ENCODE results near the gene IRAK1.

IRAK1 gene

GRCh38 chrX:154022108-154022507 lies 2.4 kb upstream of the IRAK1 start:
- no peak for DNase-seq (ENCODE audit: extremely low spot score, insufficient read length, low read depth)
- FAIRE-seq = no peak

GRCh38 chrX:154021131-154021611 lies 1.5 kb upstream of the IRAK1 start:
- DNase-seq (ENCODE audit: extremely low spot score, insufficient read length, low read depth) (no peak), FAIRE-seq (no peak)

GRCh38 chrX:154020536-154021115 lies 924 bp upstream of the IRAK1 start:
- DNase-seq (ENCODE audit: extremely low spot score, insufficient read length, low read depth) (no peak), FAIRE-seq (peak; percentile 64)

GRCh38 chrX:154019061-154019621 lies 561 bp downstream of the IRAK1 start:
- FAIRE-seq (peak; percentile 56), DNase-seq (ENCODE audit: extremely low spot score, insufficient read length, low read depth) (no peak)

GRCh38 chrX:154018518-154019060 lies 1.1 kb downstream of the IRAK1 start:
- no peak for DNase-seq (ENCODE audit: extremely low spot score, insufficient read length, low read depth)
- peak; percentile 69 for FAIRE-seq

GRCh38 chrX:154017766-154018517 lies 1.8 kb downstream of the IRAK1 start:
- no peak for DNase-seq (ENCODE audit: extremely low spot score, insufficient read length, low read depth)
- FAIRE-seq = peak; percentile 62

- DNase-seq (ENCODE audit: extremely low spot score, insufficient read length, low read depth) = no peak
- no peak for FAIRE-seq
Measured at GRCh38 chrX:154016366-154017076, 3.2 kb downstream of the IRAK1 start.

GRCh38 chrX:154015581-154016264 lies 4.0 kb downstream of the IRAK1 start:
- no peak for DNase-seq (ENCODE audit: extremely low spot score, insufficient read length, low read depth)
- no peak for FAIRE-seq

- DNase-seq (ENCODE audit: extremely low spot score, insufficient read length, low read depth) (no peak), FAIRE-seq (no peak)
Measured at GRCh38 chrX:154014429-154015380, 5.0 kb downstream of the IRAK1 start.

GRCh38 chrX:154013614-154014360 lies 5.9 kb downstream of the IRAK1 start:
- FAIRE-seq = peak; percentile 78
- no peak for DNase-seq (ENCODE audit: extremely low spot score, insufficient read length, low read depth)

GRCh38 chrX:154013001-154013421 lies 6.7 kb downstream of the IRAK1 start:
- DNase-seq (ENCODE audit: extremely low spot score, insufficient read length, low read depth) (no peak), FAIRE-seq (no peak)

GRCh38 chrX:154012336-154012991 lies 7.2 kb downstream of the IRAK1 start:
- DNase-seq (ENCODE audit: extremely low spot score, insufficient read length, low read depth) (no peak), FAIRE-seq (no peak)

- FAIRE-seq = no peak
Measured at GRCh38 chrX:154011376-154012335, 8.0 kb downstream of the IRAK1 start.

GRCh38 chrX:154010330-154011087 lies 9.2 kb downstream of the IRAK1 start:
- FAIRE-seq = no peak

More at GRCh38 chrX:154011376-154012335, 8.0 kb downstream of the IRAK1 start:
- DNase-seq (ENCODE audit: extremely low spot score, insufficient read length, low read depth) = no peak

GRCh38 chrX:154008521-154008920 lies 11.2 kb downstream of the IRAK1 start:
- FAIRE-seq (peak; percentile 76), DNase-seq (ENCODE audit: extremely low spot score, insufficient read length, low read depth) (no peak)

More at GRCh38 chrX:154010330-154011087, 9.2 kb downstream of the IRAK1 start:
- DNase-seq (ENCODE audit: extremely low spot score, insufficient read length, low read depth) = no peak

GRCh38 chrX:154006947-154007346 lies 12.8 kb downstream of the IRAK1 start:
- FAIRE-seq (no peak), DNase-seq (ENCODE audit: extremely low spot score, insufficient read length, low read depth) (no peak)
